Forelimb muscle (tissue), 1 donor: ENCODE measurements around the gene IPCEF1. TPM values are rescaled to one million over a fixed set of nuclear protein-coding genes. Genes with fewer than 3 reads are reported as not detected.

Experiments used
- DNase-seq: peaks from one replicate; pipeline ENCODE4 v3.0.0-alpha.2; 2013; ENCODE audit warnings: low read depth
- polyA plus RNA-seq: library from polyadenylated mRNA; unstranded; fragments of 120-200 nt; gene quantifications from one replicate; pipeline ENCODE4 v1.2.1, GENCODE V29; 2013; ENCODE audit not compliant: insufficient read length

IPCEF1 gene
- polyA plus RNA-seq, 1 donor = 1.2 TPM

- no peak for DNase-seq
These were observed 17.4 kb upstream of the IPCEF1 start for GRCh38 chr6:154373971-154374370.

- DNase-seq = no peak
These were observed 14.7 kb upstream of the IPCEF1 start for GRCh38 chr6:154371281-154371680.

DNA sequence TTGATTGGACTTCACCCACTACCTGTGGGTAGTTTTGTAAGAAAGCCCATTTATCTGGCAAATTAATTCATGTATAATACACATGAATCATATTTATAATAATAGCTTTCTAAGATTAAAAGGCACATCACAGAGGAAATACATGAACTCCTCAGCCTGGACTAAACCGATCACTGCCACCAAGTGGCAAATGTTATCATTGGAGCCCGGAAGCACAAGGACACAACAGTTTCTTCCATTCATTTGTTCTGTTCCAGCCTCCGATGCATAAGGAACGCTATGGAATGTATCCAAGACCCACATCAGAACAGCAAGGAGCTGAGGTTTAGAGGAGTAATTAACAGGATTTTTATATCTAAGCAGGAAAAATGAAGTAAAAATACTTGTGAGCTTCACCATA, 13.9 kb upstream of the IPCEF1 start:
- DNase-seq = no peak

DNA sequence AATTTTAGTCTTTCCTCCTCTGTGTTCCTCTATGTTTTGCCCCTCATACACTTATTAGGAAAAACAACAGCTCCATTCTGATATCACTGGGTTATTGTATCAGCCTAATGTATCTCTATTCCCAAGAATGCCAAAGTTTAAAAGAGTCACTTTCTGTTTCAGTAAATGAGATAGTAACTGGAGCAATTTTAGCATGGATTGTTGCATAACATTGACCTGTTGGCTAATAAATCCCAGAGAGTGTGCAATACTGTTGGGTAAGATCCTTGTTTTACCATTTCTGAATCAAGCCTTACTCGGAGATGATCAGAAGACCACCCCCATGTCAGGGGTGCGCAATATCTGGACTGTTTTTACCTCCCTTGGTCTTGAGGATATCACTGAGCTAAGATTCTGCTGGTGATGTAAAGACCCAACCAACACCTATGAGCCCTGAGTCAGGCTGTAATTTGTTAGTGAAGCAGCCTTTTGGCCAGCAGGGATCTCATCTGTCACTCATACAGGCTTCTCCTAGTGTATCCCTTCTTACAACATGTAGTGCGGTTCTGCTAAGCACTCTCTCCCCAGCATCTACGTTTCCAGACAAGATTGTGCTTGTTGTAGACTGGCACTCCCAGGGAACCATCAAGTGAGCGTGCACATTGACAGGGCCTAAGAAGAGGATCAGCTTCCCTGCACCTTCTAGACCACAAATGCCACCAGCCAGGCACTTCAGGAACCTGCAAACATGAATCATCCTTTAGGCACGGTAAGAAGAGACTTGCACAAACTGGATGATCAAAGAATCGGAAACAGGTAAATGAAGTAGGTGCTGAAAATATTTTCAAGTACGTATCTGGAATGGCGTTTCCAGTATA, 11.5 kb upstream of the IPCEF1 start:
- DNase-seq = no peak

DNA sequence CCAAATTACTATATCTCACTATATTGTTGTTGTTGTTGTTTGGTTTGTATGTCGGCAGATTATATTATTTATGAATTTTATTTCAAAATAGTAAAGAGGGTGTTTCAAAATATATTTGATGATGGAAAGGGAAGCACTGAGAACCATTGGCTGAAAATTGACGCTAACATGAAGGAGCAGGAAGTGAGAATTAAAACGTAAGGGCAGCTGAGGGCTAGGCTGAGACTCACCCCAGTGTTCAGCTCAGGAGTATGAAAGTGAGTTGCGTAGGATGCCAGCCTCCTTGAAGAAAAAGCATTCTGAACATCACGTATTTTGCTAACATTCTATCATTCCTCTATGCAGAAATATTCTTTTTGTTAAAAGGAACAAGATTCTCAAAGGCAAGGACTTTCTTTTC, 10.7 kb upstream of the IPCEF1 start:
- no peak for DNase-seq

- no peak for DNase-seq
These were observed 7.2 kb upstream of the IPCEF1 start for GRCh38 chr6:154363821-154364220.

- DNase-seq = no peak
These were observed 4.9 kb upstream of the IPCEF1 start for GRCh38 chr6:154361476-154361875.

- DNase-seq = no peak
These were observed 3.9 kb upstream of the IPCEF1 start for GRCh38 chr6:154360476-154360875.

GRCh38 chr6:154359679-154360078, 3.1 kb upstream of the IPCEF1 start:
- no peak for DNase-seq

GRCh38 chr6:154359161-154359574, 2.6 kb upstream of the IPCEF1 start:
- DNase-seq = no peak

DNA sequence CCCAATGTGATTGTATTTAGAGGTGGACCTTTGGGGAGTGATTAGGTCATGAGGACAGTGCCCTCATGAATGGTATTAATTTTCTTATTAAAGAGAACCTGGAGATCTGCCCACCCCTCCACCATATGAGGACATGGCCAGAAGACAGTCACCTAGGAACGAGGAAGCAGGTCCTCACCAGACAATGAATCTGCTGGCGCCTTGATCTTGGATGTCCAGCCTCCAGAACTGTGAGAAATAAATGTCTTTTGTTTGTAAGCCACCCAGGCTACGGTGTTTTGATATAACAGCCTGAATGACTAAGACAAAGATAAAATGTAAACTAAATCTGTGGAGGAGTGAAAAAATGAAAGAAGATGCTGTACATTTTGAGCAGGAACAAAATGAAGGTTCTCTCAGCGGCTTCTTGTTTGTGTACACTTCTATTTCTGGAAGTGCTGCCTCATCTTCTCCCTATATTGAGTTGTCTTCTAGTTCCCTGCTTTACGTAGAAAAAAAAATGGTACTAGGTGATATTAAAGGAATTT, 1.5 kb upstream of the IPCEF1 start:
- no peak for DNase-seq

DNA sequence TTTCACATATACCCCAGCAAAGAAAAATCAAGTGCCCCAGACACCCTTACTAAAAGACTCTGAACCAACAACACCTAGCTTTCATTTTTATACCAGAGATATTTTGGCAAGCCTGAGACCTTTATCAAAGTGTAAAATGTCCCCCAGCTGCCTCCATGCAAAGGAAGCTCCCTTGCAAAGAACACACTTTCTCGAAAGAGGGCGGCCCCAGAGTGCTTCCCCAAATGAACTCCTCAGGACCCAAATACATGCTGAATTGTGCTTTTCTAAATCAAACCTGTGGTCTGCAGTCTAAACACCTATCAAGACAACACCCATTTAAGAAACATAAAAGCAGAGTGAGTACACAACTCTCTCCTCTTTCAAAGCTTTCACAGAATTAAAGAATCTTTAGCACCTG, 490 bp downstream of the IPCEF1 start:
- DNase-seq = no peak

- DNase-seq = no peak
These were observed 2.3 kb downstream of the IPCEF1 start for GRCh38 chr6:154354265-154354777.

- DNase-seq = no peak
These were observed 3.0 kb downstream of the IPCEF1 start for GRCh38 chr6:154353626-154354025.

- no peak for DNase-seq
These were observed 3.6 kb downstream of the IPCEF1 start for GRCh38 chr6:154352898-154353585.

GRCh38 chr6:154350293-154350692, 6.3 kb downstream of the IPCEF1 start:
- DNase-seq = no peak

- no peak for DNase-seq
These were observed 8.6 kb downstream of the IPCEF1 start for GRCh38 chr6:154347981-154348380.

- DNase-seq = no peak
These were observed 10.8 kb downstream of the IPCEF1 start for GRCh38 chr6:154345811-154346210.

- DNase-seq = no peak
These were observed 12.9 kb downstream of the IPCEF1 start for GRCh38 chr6:154343473-154344308.

- DNase-seq = no peak
These were observed 14.7 kb downstream of the IPCEF1 start for GRCh38 chr6:154341871-154342270.

DNA sequence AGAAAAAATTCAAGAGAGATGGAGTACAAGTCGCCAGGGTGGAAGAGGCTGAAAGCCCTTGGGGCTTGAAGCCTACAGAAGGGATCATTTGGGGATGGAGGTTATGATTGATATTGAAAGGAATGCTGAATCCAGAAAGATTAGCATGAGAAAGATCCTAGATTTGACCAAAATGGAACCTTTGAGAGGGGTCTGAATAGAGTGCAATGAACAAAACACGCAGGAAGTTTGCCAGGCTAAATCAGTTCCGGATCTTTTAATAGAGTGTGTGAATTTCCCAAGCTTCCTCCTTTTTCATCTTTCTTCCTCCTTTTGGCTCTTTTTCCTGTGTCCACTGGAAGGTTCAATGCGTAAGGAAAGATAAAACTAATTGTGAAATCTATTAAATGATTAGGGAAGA, 15.3 kb downstream of the IPCEF1 start:
- DNase-seq = no peak
